Panc1 (cell line): ENCODE results near the gene VN1R5.

Experiments
- CTCF ChIP-seq: fragments of 450-650 bp; IDR thresholded peaks from 2 replicates; pipeline ENCODE4 v1.5.1; 2017; ENCODE audit warnings: mild to moderate bottlenecking
- POLR2AphosphoS5 ChIP-seq: IDR thresholded peaks from 2 replicates; pipeline ENCODE4 v1.6.1; 2012; ENCODE audit warnings: mild to moderate bottlenecking, low read depth, low read length, moderate library complexity
- REST ChIP-seq, 2 experiments: IDR thresholded peaks; 2 replicates each; pipeline ENCODE4 v1.6.1; 2011 to 2012; ENCODE audit warnings: low read depth in 2 of 2, control low read depth in 1 of 2, low read length in 1 of 2, mild to moderate bottlenecking in 1 of 2, moderate library complexity in 1 of 2; ENCODE audit not compliant: insufficient read depth in 1 of 2
- SIN3A ChIP-seq: IDR thresholded peaks from 2 replicates; pipeline ENCODE4 v1.6.1; 2012; ENCODE audit warnings: low read depth, mild to moderate bottlenecking, low read length, moderate library complexity, borderline replicate concordance; ENCODE audit not compliant: insufficient read depth
- TCF7L2 ChIP-seq: IDR thresholded peaks from 2 replicates; pipeline ENCODE4 v1.6.1; 2011; ENCODE audit warnings: mild to moderate bottlenecking, low read depth, low read length, inconsistent platforms

- TF ChIP-seq CTCF, result no peak
- TF ChIP-seq REST (IDR thresholded peaks at IDR 0.05; ENCODE audit: insufficient read depth in 1 of 2, low read depth in 2 of 2, low read length in 1 of 2), result no peak
- no peak for TF ChIP-seq SIN3A
- TF ChIP-seq POLR2AphosphoS5, result no peak
- no peak for TF ChIP-seq TCF7L2
Observed at GRCh38 chr1:247291833-247292561, 36.1 kb downstream of the VN1R5 start.
